Kidney epithelial cell (primary cell): Measurements from ENCODE around the gene LCAT. TPM values are rescaled to one million over a fixed set of nuclear protein-coding genes. Genes with fewer than 3 reads are reported as not detected.
A peak's percentile ranks its signal among the peaks of the same experiment; 100 is the strongest.

ENCODE experiments used
- DNase-seq: peaks from one replicate; pipeline ENCODE4 v3.0.0-alpha.2; 2010; ENCODE audit warnings: low read depth
- H3K27me3 ChIP-seq: 2 replicates; pipeline ENCODE4 v1.6.0; 2011; ENCODE audit warnings: low read length; ENCODE audit not compliant: control insufficient read depth, insufficient read depth
- H3K36me3 ChIP-seq: 2 replicates; pipeline ENCODE4 v1.5.1; 2011; ENCODE audit warnings: low read length; ENCODE audit not compliant: control insufficient read depth, insufficient read depth
- H3K4me3 ChIP-seq: 2 replicates; pipeline ENCODE4 v1.5.1; 2011; ENCODE audit warnings: low read depth, mild to moderate bottlenecking, control low read depth, low read length
- CTCF ChIP-seq: IDR thresholded peaks from 2 replicates; pipeline ENCODE4 v1.5.1; 2011; ENCODE audit warnings: mild to moderate bottlenecking, moderate library complexity, low read length, control low read depth, inconsistent platforms; ENCODE audit not compliant: insufficient read depth, poor library complexity, severe bottlenecking
- total RNA-seq: library from RNA; depleted of rRNA; stranded (reverse); fragments of >200 nt; gene quantifications from 2 replicates; pipeline ENCODE4 v1.2.3, GENCODE V29; 2015

LCAT gene
- total RNA-seq, 1 donor from 2014 or later = 3.7 TPM

- Histone ChIP-seq H3K27me3 (no peaks in the 10 kb centered on the region), H3K36me3 (no peaks in the 10 kb centered on the region), H3K4me3 (peak within 1 kb of the TSS; percentile 85)
- DNase-seq = no peak
- TF ChIP-seq CTCF = no peak
Observed at GRCh38 chr16:67936124-67936879, 7.6 kb downstream of the LCAT start, which contains the start of gene PSMB10. Gene PSMB10, minus strand, starts transcription at chr16:67936850. Its CDS starts 101 bp downstream, at chr16:67936749.

- no peaks in the 10 kb centered on the region for H3K27me3 ChIP-seq
- peak; percentile 85 for DNase-seq
- no peaks in the 10 kb centered on the region for H3K36me3 ChIP-seq
Observed at GRCh38 chr16:67935402-67936123, 8.4 kb downstream of the LCAT start.

GRCh38 chr16:67935101-67935401 is 8.9 kb downstream of the LCAT start:
- TF ChIP-seq CTCF = no peak
- Histone ChIP-seq H3K27me3 (no peaks in the 10 kb centered on the region), H3K4me3 (peak overlapping the region; percentile 85), H3K36me3 (peaks cover 2% of the 10 kb centered on the region)
- DNase-seq = no peak

More at GRCh38 chr16:67935402-67936123, 8.4 kb downstream of the LCAT start:
- peak overlapping the region; percentile 85 for H3K4me3 ChIP-seq
- TF ChIP-seq CTCF = no peak

GRCh38 chr16:67934306-67935100 is 9.4 kb downstream of the LCAT start:
- Histone ChIP-seq H3K36me3 (peaks cover 2% of the 10 kb centered on the region), H3K27me3 (no peaks in the 10 kb centered on the region), H3K4me3 (peak overlapping the region; percentile 85)
- TF ChIP-seq CTCF = no peak
- DNase-seq = no peak

- TF ChIP-seq CTCF = no peak
- Histone ChIP-seq H3K4me3 (no peak overlapping the region), H3K27me3 (no peaks in the 10 kb centered on the region), H3K36me3 (peaks cover 2% of the 10 kb centered on the region)
- DNase-seq = no peak
Observed at GRCh38 chr16:67933805-67934204, 10.1 kb downstream of the LCAT start.
